GM12878 (cell line): ENCODE measurements around the gene LEUTX. TPM values are rescaled to one million over a fixed set of nuclear protein-coding genes. Genes with fewer than 3 reads are reported as not detected.

ENCODE experiments used
- ATAC-seq: fragments of 200-7000 bp; cut with Tn5 transposase; 3 replicates; pipeline ENCODE4 v1.9.1; 2020; ENCODE audit warnings: mild to moderate bottlenecking, moderate library complexity
- BruUV-seq: library from RNA; stranded (reverse); fragments of 400-500 nt; replicated peaks from 2 replicates; lab custom pipeline; 2021; lab: Mats Ljungman, UMichigan
- CTCF ChIA-PET: fragments of 300-600 bp; sonication (Branson Sonifier 250); formaldehyde crosslinking; extraction: SDS; loops from one replicate; lab custom pipeline; 2021; ENCODE audit warnings: inconsistent platforms; lab: Yijun Ruan, JAX
- POLR2A ChIA-PET: fragments of 350-600 bp; formaldehyde crosslinking; extraction: SDS; loops from one replicate; lab custom pipeline; 2021; ENCODE audit warnings: inconsistent platforms; lab: Charles Lee
- RAD21 ChIA-PET: fragments of 300-600 bp; sonication (Branson Sonifier 250); formaldehyde crosslinking; loops from one replicate; lab custom pipeline; 2023; ENCODE audit warnings: antibody characterized with exemption; ENCODE audit not compliant: unreplicated experiment; lab: Charles Lee
- SMC1A ChIA-PET: fragments of 300-600 bp; sonication (Branson Sonifier 250); formaldehyde crosslinking; loops from one replicate; lab custom pipeline; 2023; ENCODE audit not compliant: unreplicated experiment, uncharacterized antibody; lab: Charles Lee
- DNase-seq: peaks from one replicate; pipeline ENCODE4 v3.0.0-alpha.2; 2011; ENCODE audit warnings: low read depth, low spot score
- FAIRE-seq: peaks from 3 replicates; lab custom pipeline; 2011; peaks lifted over from hg19 to GRCh38; lab: Jason Lieb, UNC
- H2AFZ ChIP-seq: 2 replicates; pipeline ENCODE4 v1.6.0; 2011; ENCODE audit warnings: low read depth, low read length, control low read depth; ENCODE audit not compliant: control insufficient read depth
- H3K27ac ChIP-seq: 2 replicates; pipeline ENCODE4 v1.5.1; 2011; ENCODE audit warnings: control low read depth; ENCODE audit not compliant: control insufficient read depth, insufficient read depth
- H3K27me3 ChIP-seq, 2 experiments: replicated peaks in 1 of 2; 2 replicates each; pipeline versions ENCODE4 v1.6.0 to v1.6.1; 2011; ENCODE audit warnings: low read length in 1 of 2; ENCODE audit not compliant: control insufficient read depth in 2 of 2, insufficient read depth in 2 of 2
- H3K36me3 ChIP-seq, 2 experiments: 2 replicates each; pipeline ENCODE4 v1.5.1; 2011; ENCODE audit warnings: low read length in 1 of 2; ENCODE audit not compliant: control insufficient read depth in 2 of 2, insufficient read depth in 2 of 2
- H3K4me1 ChIP-seq: 2 replicates; pipeline ENCODE4 v1.6.1; 2011; ENCODE audit warnings: mild to moderate bottlenecking, low read length, moderate library complexity, mixed read lengths; ENCODE audit not compliant: control insufficient read depth, insufficient read depth
- H3K4me2 ChIP-seq: 2 replicates; pipeline ENCODE4 v1.6.0; 2011; ENCODE audit warnings: control low read depth; ENCODE audit not compliant: control insufficient read depth, insufficient read depth
- H3K4me3 ChIP-seq: fragments of 200-600 bp; sonication (generic); 2 replicates; pipeline ENCODE4 v1.5.1; 2016
- H3K79me2 ChIP-seq: 2 replicates; pipeline ENCODE4 v1.6.0; 2011; ENCODE audit warnings: low read length; ENCODE audit not compliant: control insufficient read depth, insufficient read depth
- H3K9ac ChIP-seq: 2 replicates; pipeline ENCODE4 v1.8.0; 2011; ENCODE audit warnings: low read length, control low read depth, mixed read lengths; ENCODE audit not compliant: control insufficient read depth, insufficient read depth
- H3K9me3 ChIP-seq: replicated peaks from 3 replicates; pipeline ENCODE4 v1.5.1; 2011; ENCODE audit warnings: mild to moderate bottlenecking, low read length; ENCODE audit not compliant: control insufficient read depth, insufficient read depth
- H4K20me1 ChIP-seq: 2 replicates; pipeline ENCODE4 v1.6.0; 2011; ENCODE audit not compliant: control insufficient read depth, insufficient read depth
- ATF2 ChIP-seq: IDR thresholded peaks from 2 replicates; pipeline ENCODE4 v1.6.1; 2012; ENCODE audit warnings: low read length, inconsistent platforms
- CHD2 ChIP-seq: IDR thresholded peaks from 2 replicates; pipeline ENCODE4 v1.6.1; 2011; ENCODE audit warnings: low read depth, low read length, improper control_type of control experiment, borderline replicate concordance
- E2F4 ChIP-seq: IDR thresholded peaks from 2 replicates; pipeline ENCODE4 v1.6.1; 2012; ENCODE audit warnings: low read depth, low read length, improper control_type of control experiment
- ELK1 ChIP-seq: IDR thresholded peaks from 2 replicates; pipeline ENCODE4 v1.6.1; 2012; ENCODE audit warnings: low read depth, low read length, improper control_type of control experiment
- FOS ChIP-seq: IDR thresholded peaks from 3 replicates; pipeline ENCODE4 v1.6.1; 2011; ENCODE audit warnings: borderline replicate concordance; ENCODE audit not compliant: insufficient read length; ENCODE audit errors: extremely low read depth
- FOXK2 ChIP-seq: fragments of 450-650 bp; IDR thresholded peaks from 2 replicates; pipeline ENCODE4 v1.6.1; 2017; ENCODE audit warnings: mild to moderate bottlenecking, moderate library complexity
- KLF5 ChIP-seq: fragments of 450-650 bp; IDR thresholded peaks from 2 replicates; pipeline ENCODE4 v1.6.1; 2014; ENCODE audit warnings: mild to moderate bottlenecking; ENCODE audit not compliant: partially characterized antibody
- MXI1 ChIP-seq: fragments of 150-350 bp; IDR thresholded peaks from 2 replicates; pipeline ENCODE4 v1.6.1; 2011; ENCODE audit warnings: low read depth, mild to moderate bottlenecking, inconsistent platforms, low read length, improper control_type of control experiment
- NBN ChIP-seq: fragments of 450-650 bp; IDR thresholded peaks from 2 replicates; pipeline ENCODE4 v1.6.1; 2016
- NFYA ChIP-seq: IDR thresholded peaks from 2 replicates; pipeline ENCODE4 v1.6.1; 2011; ENCODE audit warnings: low read depth, mild to moderate bottlenecking, low read length, improper control_type of control experiment, borderline replicate concordance
- NFYB ChIP-seq: IDR thresholded peaks from 2 replicates; pipeline ENCODE4 v1.6.1; 2011; ENCODE audit warnings: low read depth, mild to moderate bottlenecking, low read length, improper control_type of control experiment, moderate library complexity; ENCODE audit not compliant: insufficient read depth
- NR2C1 ChIP-seq: fragments of 450-650 bp; IDR thresholded peaks from 2 replicates; pipeline ENCODE4 v1.6.1; 2017; ENCODE audit warnings: antibody characterized with exemption, mild to moderate bottlenecking, moderate library complexity
- PML ChIP-seq: IDR thresholded peaks from 2 replicates; pipeline ENCODE4 v1.6.1; 2012; ENCODE audit warnings: low read length, inconsistent platforms
- SPI1 ChIP-seq: IDR thresholded peaks from 2 replicates; pipeline ENCODE4 v1.6.1; 2011; ENCODE audit warnings: low read depth, mild to moderate bottlenecking, low read length, moderate library complexity, borderline replicate concordance; ENCODE audit not compliant: insufficient read depth
- STAT1 ChIP-seq: fragments of 450-650 bp; conservative IDR thresholded peaks from 2 replicates; pipeline ENCODE4 v1.6.1; 2014; ENCODE audit warnings: antibody characterized with exemption, mild to moderate bottlenecking
- TBL1XR1 ChIP-seq: IDR thresholded peaks from 2 replicates; pipeline ENCODE4 v1.6.1; 2012; ENCODE audit warnings: low read depth, low read length, improper control_type of control experiment
- ZBTB11 ChIP-seq: fragments of 450-650 bp; formaldehyde crosslinking; IDR thresholded peaks from 2 replicates; pipeline ENCODE4 v1.5.0; 2022; ENCODE audit warnings: mild to moderate bottlenecking, missing genetic modification characterization
- WGBS: methylation state at CpG from one replicate; pipeline ENCODE4 v1.1.6; 2016; ENCODE audit warnings: low lambda C conversion rate; ENCODE audit not compliant: insufficient replicate concordance, insufficient coverage; ENCODE audit errors: missing lambda C conversion rate; 5-methylcytosine and 5-hydroxymethylcytosine counted together
- in situ Hi-C: fragments of 300-500 bp; cut with MboI; formaldehyde crosslinking; loops from 9 replicates; pipeline ENCODE4 v1.14.3; 2018; ENCODE audit warnings: mixed read lengths
- intact Hi-C: fragments of 100-400 bp; cut with micrococcal nuclease; formaldehyde crosslinking; loops from one replicate; pipeline ENCODE4 v1.14.2; 2022; ENCODE audit not compliant: unreplicated experiment
- polyA plus RNA-seq, 11 experiments: library from polyadenylated mRNA; depleted of rRNA in 4 of 11; unstranded in 6 of 11; stranded (reverse) in 5 of 11; fragments of >200 nt; fragmentation: Nextera tagmentation in 4 of 11; fragmentation: Illumina TruSeq in 1 of 11; extraction: Ambion mirVana in 4 of 11; extraction: Trizol in 1 of 11; gene quantifications; 1 replicate in 1 of 11; 2 replicates in 10 of 11; pipeline versions ENCODE4 v1.2.1 to v1.2.3, GENCODE V29; 2011 to 2016; ENCODE audit warnings: inconsistent platforms in 2 of 11, missing spikeins in 2 of 11, low read depth in 1 of 11
- total RNA-seq, 4 experiments: library from RNA; depleted of rRNA in 3 of 4; stranded (reverse); fragments of >200 nt in 3 of 4; fragmentation: Illumina TruSeq in 1 of 4; extraction: Trizol in 1 of 4; gene quantifications; 2 replicates each; pipeline versions ENCODE4 v1.2.1 to v1.2.3, GENCODE V29; 2013 to 2021

Gene LEUTX
- total and polyA plus RNA-seq, 10 of the 15 experiments (the other 5 are each of a cell fraction or from before 2014, with no cell fraction given) = 0.29 to 0.46 (median 0.40) TPM; not detected in 4

GRCh38 chr19:39831679-39832078 lies 53.0 kb downstream of the LEUTX start:
- SMC1A ChIA-PET = no interaction called here
- RAD21 ChIA-PET = no interaction called here
- Histone ChIP-seq H3K4me1 (peaks cover 20% of the 10 kb centered on the region), H3K79me2 (peaks cover 15% of the 10 kb centered on the region), H3K4me3 (no peak overlapping the region), H3K27ac (no peak overlapping the region), H3K4me2 (no peak overlapping the region), H2AFZ (no peak overlapping the region), H3K27me3 (no peaks in the 10 kb centered on the region), H3K36me3 (peaks cover 30 to 31% of the 10 kb centered on the region in 2 experiments), H3K9ac (no peak overlapping the region), H3K9me3 (no peaks in the 10 kb centered on the region), H4K20me1 (no peaks in the 10 kb centered on the region)
- POLR2A ChIA-PET = no interaction called here
- ATAC-seq = no peak
- TF ChIP-seq NFYA (no peak), ELK1 (no peak), STAT1 (no peak), NBN (no peak), SPI1 (no peak), ZBTB11 (CRISPR knock-in tag) (no peak), NFYB (no peak), PML (no peak), NR2C1 (no peak), MXI1 (no peak), FOXK2 (no peak), ATF2 (no peak), KLF5 (no peak), E2F4 (no peak), CHD2 (no peak), FOS (no peak), TBL1XR1 (no peak)
- no peak for DNase-seq
- CTCF ChIA-PET = no interaction called here
- BruUV-seq = no TSS peak
- intact Hi-C loops = no loop called here
- in situ Hi-C loops = no loop called here
- FAIRE-seq = no peak
- WGBS = 94% methylated on average over 16 of the region's 16 CpGs
